Smooth muscle cell of the brain vasculature (primary cell): ENCODE measurements around the gene SMARCD2.
"Not testable (repeated sequence)": the region's sequence is repeated elsewhere in the genome, so short reads cannot be mapped to it uniquely, and the experiment has no call there.

ENCODE experiments used
- DNase-seq: peaks from one replicate; pipeline ENCODE4 v3.0.0-alpha.2; 2012; ENCODE audit warnings: low read depth, low spot score

SMARCD2 gene

DNA sequence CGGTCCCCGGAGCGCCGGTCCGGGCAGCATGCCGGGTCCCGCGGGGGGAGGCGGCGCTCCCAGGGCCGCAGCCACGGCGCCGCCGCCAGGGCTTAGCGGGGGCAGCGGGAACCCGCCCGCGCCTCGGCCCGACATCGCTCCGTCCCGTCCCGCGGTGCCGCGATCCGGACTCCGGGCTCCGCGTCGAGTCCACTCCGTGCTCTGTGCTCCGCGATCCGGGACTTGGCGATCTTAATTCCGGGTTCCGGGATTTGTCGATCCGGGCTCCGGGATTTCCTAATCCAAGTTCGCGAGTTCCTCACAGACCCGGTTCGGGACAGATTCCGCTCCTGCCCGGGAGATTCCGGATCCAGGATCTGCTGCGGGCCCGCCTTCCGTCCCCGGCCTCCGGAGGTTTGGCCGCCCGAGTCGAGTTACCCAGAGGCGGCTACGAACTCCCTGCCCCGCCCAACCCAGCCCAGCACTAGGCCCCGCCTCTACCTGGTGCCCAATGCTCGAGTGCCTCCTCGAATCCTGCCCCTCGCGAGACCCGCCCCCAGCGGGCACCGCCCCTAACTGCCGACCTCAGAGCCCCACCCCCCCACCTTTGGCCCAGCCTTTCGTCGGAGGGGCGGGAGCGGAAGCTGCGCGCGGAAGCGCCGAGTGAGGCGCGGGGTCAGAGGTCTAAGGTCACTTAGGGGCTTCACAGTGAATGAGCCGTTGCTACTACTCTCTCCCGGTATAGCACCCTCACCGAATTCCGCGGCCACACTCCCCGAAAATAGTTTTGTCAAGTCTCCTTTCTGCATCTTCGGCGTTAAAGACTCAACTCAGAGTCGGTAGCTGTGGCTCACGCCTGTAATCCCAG, at the start of gene SMARCD2:
Gene SMARCD2 (minus strand): TSS at position 146 of the 847 bp plus-strand sequence. CDS start 11 bp downstream, at position 135.
- DNase-seq = peak; percentile 98

DNA sequence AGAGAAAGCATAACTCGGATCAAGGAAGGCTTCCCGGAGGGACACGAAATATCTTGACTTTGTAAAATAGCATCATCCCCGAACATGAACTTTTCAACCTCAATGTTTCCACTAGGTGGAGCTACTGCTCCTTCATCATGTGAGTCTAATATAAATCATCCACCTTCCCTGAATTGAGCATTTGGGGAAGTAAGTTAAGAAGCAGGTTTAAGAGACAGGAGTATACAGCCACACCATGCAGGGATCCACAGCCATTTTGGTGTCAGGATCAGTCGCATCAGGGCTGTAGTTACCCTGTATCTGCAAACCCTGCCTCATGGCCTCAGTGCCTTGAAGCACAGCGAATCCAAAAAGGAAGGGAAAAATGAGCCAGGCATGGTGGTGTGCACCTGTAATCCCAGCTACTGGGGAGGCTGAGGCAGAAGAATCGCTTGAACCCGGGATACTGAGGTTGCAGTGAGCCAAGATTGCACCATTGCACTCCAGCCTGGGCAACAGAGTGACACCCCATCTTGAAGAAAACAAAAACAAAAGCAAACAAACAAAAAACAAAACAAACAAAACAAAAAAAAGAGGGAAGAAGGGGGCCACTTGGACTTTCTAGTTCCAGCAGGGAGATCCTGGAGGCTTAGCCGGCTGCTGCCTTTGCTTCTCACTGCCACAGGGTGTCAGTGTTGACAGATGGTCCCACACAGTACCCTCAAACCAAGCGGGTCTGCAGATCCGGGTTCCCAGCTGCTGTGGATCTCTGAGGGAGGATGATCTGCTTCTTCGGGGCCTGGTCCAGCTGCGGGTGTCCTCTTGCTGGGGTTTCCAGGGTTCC, 46.8 kb upstream of the SMARCD2 start:
- DNase-seq = not testable (repeated sequence)

DNA sequence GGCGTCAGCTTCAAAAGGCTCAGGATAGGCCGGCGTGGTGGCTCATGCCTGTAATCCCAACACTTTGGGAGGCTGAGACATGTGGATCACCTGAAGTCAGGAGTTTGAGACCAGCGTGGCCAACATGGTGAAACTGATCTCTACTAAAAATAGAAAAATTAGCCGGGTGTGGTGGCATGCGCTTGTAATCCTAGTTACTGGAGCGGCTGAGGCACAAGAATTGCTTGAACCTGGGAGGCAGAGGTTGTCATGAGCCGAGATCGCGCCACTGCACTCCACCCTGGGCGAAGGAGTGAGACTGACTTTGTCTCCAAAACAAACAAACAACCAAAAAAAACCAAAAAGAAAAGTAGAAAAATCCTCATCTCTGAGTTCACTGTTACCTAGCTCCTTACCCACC, 42.6 kb upstream of the SMARCD2 start:
- DNase-seq = not testable (repeated sequence)

- DNase-seq = not testable (repeated sequence)
These were observed 40.2 kb upstream of the SMARCD2 start for GRCh38 chr17:63882626-63883126.

DNA sequence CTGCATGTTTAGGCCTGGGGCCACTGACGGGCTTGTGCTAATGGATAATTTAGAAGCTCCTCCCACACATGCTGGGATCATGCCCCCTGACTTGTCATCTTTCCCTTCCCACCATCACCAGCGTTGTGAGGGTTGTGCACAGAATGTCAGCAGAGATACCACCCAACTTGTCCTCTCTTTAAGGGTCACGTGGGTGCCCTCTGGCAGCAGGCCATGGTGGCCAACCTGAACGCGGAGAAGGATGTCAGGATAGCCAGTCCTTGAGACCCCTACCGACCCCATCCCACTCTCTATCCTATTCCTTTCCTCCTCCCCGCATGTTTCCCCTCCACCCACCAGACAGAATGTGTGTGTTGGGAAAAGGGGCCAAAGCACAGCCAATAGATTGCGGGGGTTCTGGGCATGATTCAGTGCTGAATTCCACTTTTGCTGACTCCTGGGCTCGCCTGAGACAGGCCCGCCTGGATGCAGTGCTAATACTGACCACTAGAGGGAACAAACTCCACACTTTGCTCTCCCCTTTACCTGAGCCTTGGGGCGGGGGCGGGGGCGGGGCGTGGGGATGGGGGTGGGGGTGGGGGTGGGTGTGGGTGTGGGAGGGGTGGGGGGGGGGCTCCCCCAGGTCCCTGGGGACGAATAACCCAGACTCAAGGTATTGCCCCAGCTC, 39.6 kb upstream of the SMARCD2 start, which contains the start of gene GH2:
Gene GH2 (minus strand): TSS at position 10 of the 667 bp plus-strand sequence. CDS start 143 bp downstream, outside the sequence.
- DNase-seq = no peak

GRCh38 chr17:63881337-63881736, 38.9 kb upstream of the SMARCD2 start:
- DNase-seq = not testable (repeated sequence)

DNA sequence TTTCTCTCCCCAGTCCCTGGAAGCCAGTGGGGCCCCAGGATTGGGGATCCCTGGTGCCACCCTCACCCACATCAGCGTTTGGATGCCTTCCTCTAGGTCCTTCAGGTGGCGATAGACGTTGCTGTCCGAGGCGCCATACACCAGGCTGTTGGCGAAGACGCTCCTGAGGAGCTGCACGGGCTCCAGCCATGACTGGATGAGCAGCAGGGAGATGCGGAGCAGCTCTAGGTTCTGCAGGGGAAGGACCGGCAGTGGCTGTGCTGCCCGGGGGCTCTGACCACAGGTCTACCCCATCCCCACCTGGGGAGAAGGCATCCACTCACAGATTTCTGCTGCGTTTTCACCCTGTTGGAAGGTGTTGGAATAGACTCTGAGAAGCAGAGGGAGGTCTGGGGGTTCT, 38.2 kb upstream of the SMARCD2 start:
- no peak for DNase-seq

DNA sequence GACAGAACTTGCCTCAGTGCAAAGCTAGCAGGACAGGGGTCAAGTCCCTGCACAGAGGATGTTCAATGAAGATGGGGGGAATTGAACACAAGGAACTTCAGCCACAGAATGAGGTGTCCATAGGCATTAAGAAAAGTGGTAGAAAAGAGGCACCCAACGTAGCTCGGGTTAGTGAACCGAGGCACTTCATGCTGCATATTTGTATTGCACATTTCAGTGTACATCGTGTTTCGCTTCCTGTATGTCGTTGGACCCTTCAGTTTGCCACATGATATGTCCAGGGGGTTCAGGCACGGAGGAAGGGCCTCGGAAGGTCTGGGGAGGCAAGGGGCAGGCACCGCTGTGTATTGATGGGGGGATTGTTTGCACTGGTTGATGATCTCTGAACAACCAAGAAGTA, 35.9 kb upstream of the SMARCD2 start:
- not testable (repeated sequence) for DNase-seq

- not testable (repeated sequence) for DNase-seq
These were observed 32.2 kb upstream of the SMARCD2 start for GRCh38 chr17:63874693-63875092.

DNA sequence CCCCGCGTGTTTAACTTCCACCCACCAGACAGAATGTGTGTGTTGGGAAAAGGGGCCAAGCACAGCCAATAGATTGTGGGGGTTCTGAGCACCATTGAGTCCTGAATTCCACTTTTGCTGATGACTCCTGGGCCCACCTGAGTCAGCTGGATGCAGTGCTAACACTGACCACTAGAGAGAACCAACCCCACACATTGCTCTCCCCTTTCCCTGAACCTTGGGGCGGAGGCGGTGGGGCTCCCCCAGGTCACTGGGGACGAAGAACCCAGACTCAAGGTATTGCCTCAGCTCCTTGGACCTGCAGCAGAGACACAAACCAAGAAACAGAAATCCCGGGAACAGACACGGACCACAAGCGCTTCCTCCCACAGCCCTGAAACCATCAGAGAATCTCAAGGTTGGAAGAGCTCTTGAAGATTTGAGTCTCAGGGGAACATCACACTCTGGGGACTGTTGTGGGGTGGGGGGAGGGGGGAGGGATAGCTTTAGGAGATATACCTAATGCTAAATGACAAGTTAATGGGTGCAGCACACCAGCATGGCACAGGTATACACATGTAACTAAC, 31.7 kb upstream of the SMARCD2 start:
- not testable (repeated sequence) for DNase-seq

- DNase-seq = not testable (repeated sequence)
These were observed 31.1 kb upstream of the SMARCD2 start, which contains the start of gene CSH2 for GRCh38 chr17:63873577-63873976. TSS of gene CSH2 (minus strand) at chr17:63873677. CDS start at chr17:63873614, 63 bp downstream.

DNA sequence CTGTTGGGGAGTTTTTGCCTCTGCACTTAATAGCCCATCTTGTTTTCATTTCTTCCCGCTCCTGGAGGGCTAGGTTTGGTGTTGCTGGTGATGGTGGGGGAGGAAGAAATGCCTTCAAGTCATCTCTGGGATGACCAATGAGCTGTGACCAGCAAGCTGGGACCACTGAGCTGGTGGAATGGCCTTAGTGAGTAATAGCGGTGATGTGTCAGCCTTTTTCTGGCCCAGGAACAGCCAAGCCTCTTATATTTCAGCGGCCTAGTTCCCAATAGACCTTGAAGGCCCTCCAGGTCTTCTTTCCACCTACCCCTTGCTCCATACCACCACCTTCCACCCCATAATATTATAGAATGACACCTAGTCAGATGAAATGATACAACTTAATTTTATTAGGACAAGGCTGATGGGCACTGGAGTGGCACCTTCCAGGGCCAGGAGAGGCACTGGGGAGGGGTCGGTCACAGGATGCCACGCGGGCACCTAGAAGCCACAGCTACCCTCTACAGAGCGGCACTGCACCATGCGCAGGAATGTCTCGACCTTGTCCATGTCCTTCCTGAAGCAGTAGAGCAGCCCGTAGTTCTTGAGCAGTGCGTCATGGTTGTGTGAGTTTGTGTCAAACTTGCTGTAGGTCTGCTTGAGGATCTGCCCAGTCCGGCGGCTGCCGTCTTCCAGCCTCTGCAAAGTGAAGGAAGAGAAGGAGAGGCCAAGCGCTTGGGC, 29.3 kb upstream of the SMARCD2 start:
- not testable (repeated sequence) for DNase-seq

DNA sequence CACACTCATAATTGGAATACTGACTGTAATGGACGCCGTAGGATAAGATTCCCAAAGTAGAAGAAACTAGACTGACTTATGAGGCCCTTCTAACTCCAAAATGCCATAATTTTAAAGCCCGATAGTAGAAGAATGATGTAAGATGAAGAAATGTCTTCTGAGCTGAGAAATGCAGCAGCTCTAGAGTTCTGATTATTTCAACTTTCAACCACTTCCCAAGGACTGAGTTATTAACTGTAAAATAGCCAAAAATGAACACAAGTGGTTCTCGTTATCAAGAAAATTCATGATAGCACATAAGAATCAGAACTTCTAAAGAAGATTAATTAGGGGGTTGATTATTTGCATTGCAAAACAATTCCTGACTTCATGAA, 27.8 kb upstream of the SMARCD2 start:
- not testable (repeated sequence) for DNase-seq

- not testable (repeated sequence) for DNase-seq
These were observed 27.2 kb upstream of the SMARCD2 start for GRCh38 chr17:63869491-63870291.

DNA sequence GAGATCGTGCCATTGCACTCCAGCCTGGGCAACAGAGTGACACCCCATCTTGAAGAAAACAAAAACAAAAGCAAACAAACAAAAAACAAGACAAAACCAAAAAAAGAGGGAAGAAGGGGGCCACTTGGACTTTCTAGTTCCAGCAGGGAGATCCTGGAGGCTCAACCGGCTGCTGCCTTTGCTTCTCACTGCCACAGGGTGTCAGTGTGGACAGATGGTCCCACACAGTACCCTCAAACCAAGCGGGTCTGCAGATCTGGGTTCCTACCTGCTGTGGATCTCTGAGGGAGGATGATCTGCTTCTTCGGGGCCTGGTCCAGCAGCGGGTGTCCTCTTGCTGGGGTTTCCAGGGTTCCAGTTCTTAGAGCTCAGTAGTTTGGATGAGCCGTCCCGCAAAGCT, 24.1 kb upstream of the SMARCD2 start:
- DNase-seq = not testable (repeated sequence)

GRCh38 chr17:63859257-63859656, 16.8 kb upstream of the SMARCD2 start:
- DNase-seq = no peak

GRCh38 chr17:63856425-63856824, 13.9 kb upstream of the SMARCD2 start:
- DNase-seq = not testable (repeated sequence)

GRCh38 chr17:63855185-63855584, 12.7 kb upstream of the SMARCD2 start:
- DNase-seq = no peak

DNA sequence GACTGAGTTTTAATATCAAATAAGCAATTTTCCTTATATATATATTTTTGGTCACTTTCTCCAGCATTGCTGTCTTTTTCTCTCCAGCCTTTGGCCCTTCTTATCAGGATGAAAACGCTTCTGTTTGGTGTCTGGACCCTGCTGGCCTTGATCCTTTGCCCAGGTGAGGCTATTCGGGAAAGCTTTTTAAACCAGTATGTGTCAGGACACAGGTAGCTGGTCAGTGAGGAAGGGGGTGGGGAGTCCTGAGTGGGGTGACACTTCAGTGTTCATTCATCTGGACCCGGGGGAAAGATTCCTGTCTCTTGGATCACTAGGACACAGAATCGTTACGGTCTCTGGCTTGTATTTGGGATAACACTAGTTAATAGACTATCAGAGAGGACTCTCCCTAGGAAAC, 12.2 kb upstream of the SMARCD2 start:
- no peak for DNase-seq

DNA sequence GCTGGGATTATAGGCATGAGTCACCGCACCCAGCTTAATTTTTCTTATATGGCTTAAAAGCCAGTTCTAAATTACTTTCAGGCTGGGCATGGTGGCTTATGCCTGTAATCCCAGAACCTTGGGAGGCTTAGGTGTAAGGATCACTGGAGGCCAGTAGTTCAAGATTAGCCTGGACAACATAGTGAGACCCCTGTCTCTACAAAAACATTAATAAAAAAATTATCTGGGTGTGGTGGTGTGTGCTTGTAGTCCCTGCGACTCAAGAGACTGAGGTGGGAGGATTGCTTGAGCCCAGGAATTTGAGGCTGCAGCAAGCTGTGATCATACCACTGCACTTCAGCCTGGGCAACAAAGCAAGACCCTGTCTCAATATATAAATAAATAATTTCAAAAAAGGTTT, 10.8 kb upstream of the SMARCD2 start:
- no peak for DNase-seq
